ENCODE results near the gene EIF4G1.

The EIF4G1 gene

GRCh38 chr3:184341925-184342324 is 27.5 kb downstream of the EIF4G1 start:
- no peak for DNase-seq
- 99% methylated on average over 7 of the region's 7 CpGs for WGBS (ENCODE audit: insufficient coverage)
- H3K4me1 ChIP-seq (ENCODE audit: control extremely low read depth in 1 of 4, control insufficient read depth in 4 of 4, insufficient read depth in 4 of 4, low read length in 3 of 4): peaks cover 0 to 16% (median 12%) of the 10 kb centered on the region in 4 experiments
- no peak overlapping the region for H3K27ac ChIP-seq (ENCODE audit: insufficient read depth in 1 of 2, low read depth in 1 of 2, low read length in 2 of 2, poor library complexity in 1 of 2, severe bottlenecking in 2 of 2)
- H3K36me3 ChIP-seq (ENCODE audit: control insufficient read depth in 4 of 4, insufficient read depth in 4 of 4, low read length in 3 of 4): peaks cover 0 to 15% (median 5%) of the 10 kb centered on the region in 4 experiments
- no peaks in the 10 kb centered on the region for H3K27me3 ChIP-seq (replicated peaks in 2 of 5; ENCODE audit: control insufficient read depth in 4 of 5, insufficient read depth in 5 of 5, low read length in 4 of 5)
- no peak overlapping the region for H3K4me3 ChIP-seq (ENCODE audit: control insufficient read depth in 1 of 7, extremely low read depth in 1 of 7, insufficient read depth in 4 of 7, low read depth in 2 of 7, low read length in 6 of 7)
- H3K9me3 ChIP-seq (ENCODE audit: control extremely low read depth in 1 of 5, control insufficient read depth in 4 of 5, insufficient read depth in 2 of 5, low read depth in 1 of 5, low read length in 4 of 5): no peaks in the 10 kb centered on the region
- CTCF ChIA-PET: interaction anchor here (0.9 to 1.5 kb wide), 4 partner anchors 9 to 30 kb away, joined by 3 to 6 read pairs (median 4); no protein-coding TSS in a partner anchor
- POLR2A ChIA-PET: no interaction called here

- peaks cover 0 to 25% (median 12%) of the 10 kb centered on the region in 4 experiments for H3K4me1 ChIP-seq (ENCODE audit: control extremely low read depth in 1 of 4, control insufficient read depth in 4 of 4, insufficient read depth in 4 of 4, low read length in 3 of 4)
- WGBS (ENCODE audit: insufficient coverage): 100% methylated on average over 4 of the region's 5 CpGs
- POLR2A ChIA-PET: no interaction called here
- H3K27ac ChIP-seq (ENCODE audit: insufficient read depth in 1 of 2, low read depth in 1 of 2, low read length in 2 of 2, poor library complexity in 1 of 2, severe bottlenecking in 2 of 2): no peak overlapping the region
- CTCF ChIA-PET: interaction anchor here (0.9 to 2.1 kb wide), 3 partner anchors 8 to 41 kb away, joined by 3 to 6 read pairs (median 4); no protein-coding TSS in a partner anchor
- no peak overlapping the region for H3K4me3 ChIP-seq (ENCODE audit: control insufficient read depth in 1 of 7, extremely low read depth in 1 of 7, insufficient read depth in 4 of 7, low read depth in 2 of 7, low read length in 6 of 7)
- DNase-seq: no peak
- H3K9me3 ChIP-seq (ENCODE audit: control extremely low read depth in 1 of 5, control insufficient read depth in 4 of 5, insufficient read depth in 2 of 5, low read depth in 1 of 5, low read length in 4 of 5): no peaks in the 10 kb centered on the region
- H3K36me3 ChIP-seq (ENCODE audit: control insufficient read depth in 4 of 4, insufficient read depth in 4 of 4, low read length in 3 of 4): peaks cover 0 to 15% (median 5%) of the 10 kb centered on the region in 4 experiments
- no peaks in the 10 kb centered on the region for H3K27me3 ChIP-seq (replicated peaks in 2 of 5; ENCODE audit: control insufficient read depth in 4 of 5, insufficient read depth in 5 of 5, low read length in 4 of 5)
Observed at GRCh38 chr3:184343200-184343876, 28.9 kb downstream of the EIF4G1 start.

DNA sequence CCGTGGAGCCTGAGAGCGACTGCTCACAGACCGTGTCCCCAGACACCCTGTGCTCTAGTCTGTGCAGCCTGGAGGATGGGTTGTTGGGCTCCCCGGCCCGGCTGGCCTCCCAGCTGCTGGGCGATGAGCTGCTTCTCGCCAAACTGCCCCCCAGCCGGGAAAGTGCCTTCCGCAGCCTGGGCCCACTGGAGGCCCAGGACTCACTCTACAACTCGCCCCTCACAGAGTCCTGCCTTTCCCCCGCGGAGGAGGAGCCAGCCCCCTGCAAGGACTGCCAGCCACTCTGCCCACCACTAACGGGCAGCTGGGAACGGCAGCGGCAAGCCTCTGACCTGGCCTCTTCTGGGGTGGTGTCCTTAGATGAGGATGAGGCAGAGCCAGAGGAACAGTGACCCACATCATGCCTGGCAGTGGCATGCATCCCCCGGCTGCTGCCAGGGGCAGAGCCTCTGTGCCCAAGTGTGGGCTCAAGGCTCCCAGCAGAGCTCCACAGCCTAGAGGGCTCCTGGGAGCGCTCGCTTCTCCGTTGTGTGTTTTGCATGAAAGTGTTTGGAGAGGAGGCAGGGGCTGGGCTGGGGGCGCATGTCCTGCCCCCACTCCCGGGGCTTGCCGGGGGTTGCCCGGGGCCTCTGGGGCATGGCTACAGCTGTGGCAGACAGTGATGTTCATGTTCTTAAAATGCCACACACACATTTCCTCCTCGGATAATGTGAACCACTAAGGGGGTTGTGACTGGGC is 30.3 kb downstream of the EIF4G1 start:
- Histone ChIP-seq H3K4me1 (ENCODE audit: control extremely low read depth in 1 of 4, control insufficient read depth in 4 of 4, insufficient read depth in 4 of 4, low read length in 3 of 4) (peaks cover 0 to 30% (median 11%) of the 10 kb centered on the region in 4 experiments), H3K9me3 (ENCODE audit: control extremely low read depth in 1 of 5, control insufficient read depth in 4 of 5, insufficient read depth in 2 of 5, low read depth in 1 of 5, low read length in 4 of 5) (no peaks in the 10 kb centered on the region), H3K36me3 (ENCODE audit: control insufficient read depth in 4 of 4, insufficient read depth in 4 of 4, low read length in 3 of 4) (peaks cover 0 to 15% (median 5%) of the 10 kb centered on the region in 4 experiments), H3K27ac (ENCODE audit: insufficient read depth in 1 of 2, low read depth in 1 of 2, low read length in 2 of 2, poor library complexity in 1 of 2, severe bottlenecking in 2 of 2) (no peak overlapping the region), H3K27me3 (replicated peaks in 2 of 5; ENCODE audit: control insufficient read depth in 4 of 5, insufficient read depth in 5 of 5, low read length in 4 of 5) (no peaks in the 10 kb centered on the region), H3K4me3 (ENCODE audit: control insufficient read depth in 1 of 7, extremely low read depth in 1 of 7, insufficient read depth in 4 of 7, low read depth in 2 of 7, low read length in 6 of 7) (no peak overlapping the region)
- DNase-seq: no peak
- CTCF ChIA-PET: interaction anchor here (0.8 to 2.7 kb wide), 6 partner anchors 9 to 169 kb away, joined by 3 to 12 read pairs (median 8); no protein-coding TSS in a partner anchor
- WGBS (ENCODE audit: insufficient coverage): 97% methylated on average over 10 of the region's 24 CpGs
- POLR2A ChIA-PET: no interaction called here

DNA sequence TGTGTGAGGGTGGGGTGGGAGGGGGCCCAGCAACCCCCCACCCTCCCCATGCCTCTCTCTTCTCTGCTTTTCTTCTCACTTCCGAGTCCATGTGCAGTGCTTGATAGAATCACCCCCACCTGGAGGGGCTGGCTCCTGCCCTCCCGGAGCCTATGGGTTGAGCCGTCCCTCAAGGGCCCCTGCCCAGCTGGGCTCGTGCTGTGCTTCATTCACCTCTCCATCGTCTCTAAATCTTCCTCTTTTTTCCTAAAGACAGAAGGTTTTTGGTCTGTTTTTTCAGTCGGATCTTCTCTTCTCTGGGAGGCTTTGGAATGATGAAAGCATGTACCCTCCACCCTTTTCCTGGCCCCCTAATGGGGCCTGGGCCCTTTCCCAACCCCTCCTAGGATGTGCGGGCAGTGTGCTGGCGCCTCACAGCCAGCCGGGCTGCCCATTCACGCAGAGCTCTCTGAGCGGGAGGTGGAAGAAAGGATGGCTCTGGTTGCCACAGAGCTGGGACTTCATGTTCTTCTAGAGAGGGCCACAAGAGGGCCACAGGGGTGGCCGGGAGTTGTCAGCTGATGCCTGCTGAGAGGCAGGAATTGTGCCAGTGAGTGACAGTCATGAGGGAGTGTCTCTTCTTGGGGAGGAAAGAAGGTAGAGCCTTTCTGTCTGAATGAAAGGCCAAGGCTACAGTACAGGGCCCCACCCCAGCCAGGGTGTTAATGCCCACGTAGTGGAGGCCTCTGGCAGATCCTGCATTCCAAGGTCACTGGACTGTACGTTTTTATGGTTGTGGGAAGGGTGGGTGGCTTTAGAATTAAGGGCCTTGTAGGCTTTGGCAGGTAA is 31.1 kb downstream of the EIF4G1 start:
- peaks cover 0 to 30% (median 11%) of the 10 kb centered on the region in 4 experiments for H3K4me1 ChIP-seq (ENCODE audit: control extremely low read depth in 1 of 4, control insufficient read depth in 4 of 4, insufficient read depth in 4 of 4, low read length in 3 of 4)
- H3K27me3 ChIP-seq (replicated peaks in 2 of 5; ENCODE audit: control insufficient read depth in 4 of 5, insufficient read depth in 5 of 5, low read length in 4 of 5): no peaks in the 10 kb centered on the region
- peak in 2 of 3 donors; percentile 57 to 70 for DNase-seq
- ChIA-PET CTCF (interaction anchor here (1.3 to 2.7 kb wide), 6 partner anchors 9 to 186 kb away, joined by 3 to 12 read pairs (median 8); no protein-coding TSS in a partner anchor), POLR2A (no interaction called here)
- H3K36me3 ChIP-seq (ENCODE audit: control insufficient read depth in 4 of 4, insufficient read depth in 4 of 4, low read length in 3 of 4): peaks cover 0 to 15% (median 5%) of the 10 kb centered on the region in 4 experiments
- H3K27ac ChIP-seq (ENCODE audit: insufficient read depth in 1 of 2, low read depth in 1 of 2, low read length in 2 of 2, poor library complexity in 1 of 2, severe bottlenecking in 2 of 2): no peak overlapping the region
- no peak overlapping the region for H3K4me3 ChIP-seq (ENCODE audit: control insufficient read depth in 1 of 7, extremely low read depth in 1 of 7, insufficient read depth in 4 of 7, low read depth in 2 of 7, low read length in 6 of 7)
- H3K9me3 ChIP-seq (ENCODE audit: control extremely low read depth in 1 of 5, control insufficient read depth in 4 of 5, insufficient read depth in 2 of 5, low read depth in 1 of 5, low read length in 4 of 5): no peaks in the 10 kb centered on the region
- WGBS (ENCODE audit: insufficient coverage): 80% methylated on average over 13 of the region's 14 CpGs

DNA sequence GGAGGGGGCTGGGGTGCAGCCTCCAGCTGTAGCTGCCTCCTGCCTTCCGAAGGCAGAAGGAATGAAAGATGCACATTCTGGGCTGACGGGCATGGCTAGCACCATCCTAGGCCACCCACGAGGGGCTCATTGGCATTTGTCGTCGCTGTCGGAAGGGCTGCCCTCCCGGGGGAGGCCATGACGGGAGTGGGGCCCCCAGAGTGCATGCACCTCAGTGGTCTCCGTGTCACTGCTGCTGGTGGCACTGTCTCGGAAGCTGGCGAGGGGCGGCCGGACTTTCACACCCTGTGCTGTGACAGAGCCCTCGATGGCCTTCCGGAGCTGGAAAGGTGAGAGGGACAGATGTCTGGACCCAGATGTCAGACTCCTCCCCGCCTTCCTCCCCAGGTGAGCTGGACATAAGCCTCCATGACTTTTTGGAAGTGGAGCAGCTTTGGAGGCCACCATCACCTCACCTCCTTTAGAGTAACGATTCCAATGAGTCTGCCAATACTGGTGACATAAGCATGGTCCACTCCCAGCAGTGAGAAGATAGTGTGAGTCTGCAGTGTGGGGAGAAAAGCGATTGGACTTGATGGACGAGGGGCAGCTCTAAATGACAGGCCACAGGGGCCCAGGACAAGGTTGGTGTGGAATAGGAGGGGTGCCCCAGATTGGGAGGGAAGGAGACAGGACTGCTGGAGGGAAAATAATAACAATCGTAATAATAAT is 32.2 kb downstream of the EIF4G1 start:
- H3K9me3 ChIP-seq (ENCODE audit: control extremely low read depth in 1 of 5, control insufficient read depth in 4 of 5, insufficient read depth in 2 of 5, low read depth in 1 of 5, low read length in 4 of 5): no peaks in the 10 kb centered on the region
- H3K4me1 ChIP-seq (ENCODE audit: control extremely low read depth in 1 of 4, control insufficient read depth in 4 of 4, insufficient read depth in 4 of 4, low read length in 3 of 4): peaks cover 0 to 23% (median 10%) of the 10 kb centered on the region in 4 experiments
- 96% methylated on average over 18 of the region's 20 CpGs for WGBS (ENCODE audit: insufficient coverage)
- H3K27ac ChIP-seq (ENCODE audit: insufficient read depth in 1 of 2, low read depth in 1 of 2, low read length in 2 of 2, poor library complexity in 1 of 2, severe bottlenecking in 2 of 2): peak overlapping the region in 1 of 2 experiments; percentile 67
- POLR2A ChIA-PET: no interaction called here
- no peak for DNase-seq
- CTCF ChIA-PET: interaction anchor here (0.8 to 2.7 kb wide), 7 partner anchors 8 to 185 kb away, joined by 3 to 9 read pairs (median 5); no protein-coding TSS in a partner anchor
- peaks cover 0 to 15% (median 6%) of the 10 kb centered on the region in 4 experiments for H3K36me3 ChIP-seq (ENCODE audit: control insufficient read depth in 4 of 4, insufficient read depth in 4 of 4, low read length in 3 of 4)
- no peaks in the 10 kb centered on the region for H3K27me3 ChIP-seq (replicated peaks in 2 of 5; ENCODE audit: control insufficient read depth in 4 of 5, insufficient read depth in 5 of 5, low read length in 4 of 5)
- H3K4me3 ChIP-seq (ENCODE audit: control insufficient read depth in 1 of 7, extremely low read depth in 1 of 7, insufficient read depth in 4 of 7, low read depth in 2 of 7, low read length in 6 of 7): no peak overlapping the region

GRCh38 chr3:184347321-184348056 is 33.1 kb downstream of the EIF4G1 start:
- ChIA-PET CTCF (interaction anchor here (0.8 to 2.7 kb wide), 7 partner anchors 8 to 194 kb away, joined by 3 to 13 read pairs (median 5); no protein-coding TSS in a partner anchor), POLR2A (no interaction called here)
- Histone ChIP-seq H3K27ac (ENCODE audit: insufficient read depth in 1 of 2, low read depth in 1 of 2, low read length in 2 of 2, poor library complexity in 1 of 2, severe bottlenecking in 2 of 2) (peak overlapping the region in 1 of 2 experiments; percentile 67), H3K9me3 (ENCODE audit: control extremely low read depth in 1 of 5, control insufficient read depth in 4 of 5, insufficient read depth in 2 of 5, low read depth in 1 of 5, low read length in 4 of 5) (no peaks in the 10 kb centered on the region), H3K4me3 (ENCODE audit: control insufficient read depth in 1 of 7, extremely low read depth in 1 of 7, insufficient read depth in 4 of 7, low read depth in 2 of 7, low read length in 6 of 7) (no peak overlapping the region), H3K36me3 (ENCODE audit: control insufficient read depth in 4 of 4, insufficient read depth in 4 of 4, low read length in 3 of 4) (peaks cover 0 to 14% (median 8%) of the 10 kb centered on the region in 4 experiments), H3K27me3 (replicated peaks in 2 of 5; ENCODE audit: control insufficient read depth in 4 of 5, insufficient read depth in 5 of 5, low read length in 4 of 5) (no peaks in the 10 kb centered on the region), H3K4me1 (ENCODE audit: control extremely low read depth in 1 of 4, control insufficient read depth in 4 of 4, insufficient read depth in 4 of 4, low read length in 3 of 4) (peaks cover 0 to 23% (median 10%) of the 10 kb centered on the region in 4 experiments)
- 78% methylated on average over 10 of the region's 12 CpGs for WGBS (ENCODE audit: insufficient coverage)
- peak in 2 of 3 donors; percentile 64 to 66 for DNase-seq
